Natural killer cell treated with Interleukin-12 subunit alpha and Interleukin-12 subunit beta and Interleukin-15 and Interleukin-18, amount 100 ng/mL, for 72 hours (primary cell): ENCODE results near the gene TMEM181. TPM values are rescaled to one million over a fixed set of nuclear protein-coding genes. Genes with fewer than 3 reads are reported as not detected.
"Not testable (repeated sequence)": the region's sequence is repeated elsewhere in the genome, so short reads cannot be mapped to it uniquely, and the experiment has no call there.

Experiments
- ATAC-seq, 2 donors: fragments of 150-1000 bp; cut with Tn5 transposase in 1 of 2; sonication (Bioruptor Pico), chemical (Tn5 transposase) in 1 of 2; 2 replicates each; pipeline ENCODE4 v1.10.0; 2021
- DNase-seq: peaks from one replicate; pipeline ENCODE4 v3.0.0; 2022; ENCODE audit warnings: low spot score
- H3K27ac Mint-ChIP-seq, 2 donors: 1 replicate in 1 of 2; 2 replicates in 1 of 2; pipeline ENCODE4 v1.8.0; 2022; ENCODE audit warnings: mixed read lengths in 2 of 2, mild to moderate bottlenecking in 1 of 2, moderate library complexity in 1 of 2
- H3K27me3 Mint-ChIP-seq, 2 donors: 1 replicate in 1 of 2; 2 replicates in 1 of 2; pipeline ENCODE4 v1.8.0; 2022; ENCODE audit warnings: mixed read lengths in 2 of 2
- H3K36me3 Mint-ChIP-seq: one replicate; pipeline ENCODE4 v1.8.0; 2022; ENCODE audit warnings: mixed read lengths
- H3K4me1 Mint-ChIP-seq, 2 donors: 1 replicate in 1 of 2; 2 replicates in 1 of 2; pipeline ENCODE4 v1.8.0; 2022; ENCODE audit warnings: low read depth in 2 of 2, mixed read lengths in 2 of 2, mild to moderate bottlenecking in 1 of 2
- H3K4me3 Mint-ChIP-seq: one replicate; pipeline ENCODE4 v1.8.0; 2022; ENCODE audit warnings: mixed read lengths
- H3K9me3 Mint-ChIP-seq: 2 replicates; pipeline ENCODE4 v1.8.0; 2022; ENCODE audit warnings: mixed read lengths
- total RNA-seq, 2 donors: library from RNA; stranded (reverse); gene quantifications; one replicate each; pipeline ENCODE4 v1.2.3, GENCODE V29; 2022

TMEM181 gene
- total RNA-seq, 2 donors from 2014 or later = 19.6 to 30.9 TPM

DNA sequence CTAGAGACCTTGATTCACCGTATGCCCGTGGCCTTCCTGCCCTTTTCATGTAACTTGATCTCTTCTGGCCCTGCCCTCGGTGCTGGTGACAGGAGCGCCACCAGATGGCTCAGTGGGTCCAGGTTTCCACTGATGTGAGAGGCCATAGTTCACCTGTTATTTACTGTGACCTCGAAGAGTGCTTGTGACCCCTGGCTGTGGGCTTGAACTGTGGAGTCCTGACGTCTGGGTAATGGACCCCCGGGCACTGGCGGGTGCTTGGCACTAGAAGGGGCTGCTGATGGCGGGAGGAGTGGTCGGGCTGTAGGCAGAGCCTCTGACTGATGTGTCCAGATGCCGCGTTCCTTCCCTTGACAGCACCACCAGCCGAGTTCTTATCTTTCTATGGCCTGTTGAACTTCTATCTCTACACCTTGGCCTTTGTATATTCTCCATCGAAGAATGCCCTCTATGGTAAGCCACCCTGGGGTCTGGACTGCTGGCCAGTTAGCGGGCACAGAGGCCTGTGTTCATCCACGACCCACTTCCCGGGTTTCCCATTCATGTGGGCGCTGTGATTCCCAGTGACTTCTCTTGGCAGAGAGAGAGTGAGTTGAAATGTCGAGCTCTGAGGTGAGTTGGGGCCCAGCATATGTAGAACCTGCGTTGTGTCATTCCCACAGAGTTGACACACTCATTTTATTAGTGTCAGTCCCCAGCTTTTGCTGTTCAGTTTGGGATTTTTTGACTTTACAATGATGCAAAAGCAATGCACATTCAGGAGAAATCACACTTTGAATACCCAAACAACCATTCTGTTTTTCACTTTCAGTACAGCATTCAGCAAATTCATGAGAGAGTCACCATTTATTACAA, 69.7 kb downstream of the TMEM181 start:
- peaks cover 32% of the 10 kb centered on the region for H3K36me3 Mint-ChIP-seq
- peak overlapping the region; percentile 85 to 87 for H3K27ac Mint-ChIP-seq
- peak overlapping the region; percentile 19 for H3K4me3 Mint-ChIP-seq
- H3K9me3 Mint-ChIP-seq = no peaks in the 10 kb centered on the region
- no peaks in the 10 kb centered on the region for H3K27me3 Mint-ChIP-seq
- peak in 1 of 2 donors; percentile 29 for ATAC-seq
- peaks cover 50 to 53% of the 10 kb centered on the region in 2 donors for H3K4me1 Mint-ChIP-seq
- no peak for DNase-seq

DNA sequence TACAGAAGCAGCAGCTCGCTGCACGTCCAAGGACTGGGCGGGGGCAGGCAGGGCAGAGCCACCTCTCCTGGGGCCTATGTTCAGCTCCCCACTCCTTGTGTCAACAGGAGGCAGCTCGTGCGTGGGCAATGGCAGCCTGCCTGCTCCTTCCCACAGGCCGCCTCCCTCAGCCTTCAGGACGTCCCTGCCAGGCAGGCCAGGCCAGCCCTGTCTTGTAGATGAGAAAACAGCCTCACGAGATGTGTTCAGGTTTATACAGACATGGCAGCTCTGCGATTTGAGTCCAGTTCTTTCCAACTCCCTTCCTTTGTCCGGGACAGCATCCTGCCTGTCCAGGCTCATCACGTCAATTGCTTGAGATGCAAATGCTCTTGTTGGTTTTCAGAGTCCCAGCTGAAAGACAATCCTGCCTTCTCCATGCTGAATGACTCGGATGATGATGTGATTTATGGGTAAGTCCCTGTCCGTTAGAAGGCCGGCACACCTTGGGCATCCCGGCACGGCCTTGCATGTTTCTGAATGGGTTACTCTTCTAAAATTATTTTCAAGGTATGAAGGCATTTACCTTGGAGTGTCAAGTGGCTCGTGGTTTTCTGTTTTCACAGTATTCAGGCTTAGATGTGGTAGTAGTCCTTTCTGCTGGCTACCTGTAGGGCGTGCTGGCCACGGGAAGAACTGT, 71.2 kb downstream of the TMEM181 start:
- Mint-ChIP-seq H3K4me3 (no peak overlapping the region), H3K9me3 (no peaks in the 10 kb centered on the region), H3K27ac (peak overlapping the region; percentile 72 to 84), H3K36me3 (peaks cover 31% of the 10 kb centered on the region), H3K27me3 (no peaks in the 10 kb centered on the region), H3K4me1 (peaks cover 52 to 55% of the 10 kb centered on the region in 2 donors)
- DNase-seq = no peak
- no peak for ATAC-seq

DNA sequence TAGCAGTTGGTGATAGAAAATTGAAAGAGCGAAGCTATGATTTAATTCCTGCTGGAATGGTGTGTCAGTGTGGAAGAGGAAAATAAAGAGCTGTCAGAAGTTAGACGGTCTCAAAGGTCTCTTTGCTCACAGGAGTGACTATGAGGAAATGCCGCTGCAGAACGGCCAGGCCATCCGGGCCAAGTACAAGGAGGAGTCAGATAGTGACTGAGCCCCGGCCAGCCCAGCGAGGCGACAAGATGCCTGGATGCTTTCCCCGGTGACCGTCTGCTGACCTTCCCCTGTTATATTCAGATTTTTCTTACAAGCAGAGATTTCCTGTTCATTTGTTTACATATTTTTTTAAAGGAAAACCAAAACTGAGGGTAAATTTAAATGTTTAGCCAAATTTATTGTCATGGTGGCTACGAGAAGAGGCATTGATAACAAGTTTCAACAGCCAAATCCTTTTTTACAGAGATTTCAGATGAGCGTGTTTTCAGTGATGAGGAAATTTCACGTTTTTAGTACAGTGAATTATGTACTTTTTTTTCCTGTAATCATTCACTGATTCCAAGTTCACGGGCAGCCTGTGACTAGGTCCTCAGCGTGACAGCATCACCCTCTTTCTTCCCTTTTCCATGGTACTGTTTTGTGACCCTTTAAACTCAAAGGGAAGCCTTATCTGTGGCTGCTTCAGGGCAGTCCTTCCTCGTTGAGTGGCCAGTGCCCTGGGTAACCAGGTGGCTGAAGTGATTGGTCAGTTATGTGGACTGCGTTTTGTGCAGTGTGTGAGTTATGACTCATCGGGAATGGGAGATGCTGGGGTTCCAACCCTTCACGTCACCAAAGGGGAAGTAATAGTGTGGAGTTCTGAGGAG, 72.0 kb downstream of the TMEM181 start:
- peaks cover 52 to 54% of the 10 kb centered on the region in 2 donors for H3K4me1 Mint-ChIP-seq
- H3K4me3 Mint-ChIP-seq = no peak overlapping the region
- H3K27ac Mint-ChIP-seq = peak overlapping the region; percentile 72 to 84
- DNase-seq (no peak), ATAC-seq (no peak)
- no peaks in the 10 kb centered on the region for H3K27me3 Mint-ChIP-seq
- H3K9me3 Mint-ChIP-seq = no peaks in the 10 kb centered on the region
- peaks cover 30% of the 10 kb centered on the region for H3K36me3 Mint-ChIP-seq

DNA sequence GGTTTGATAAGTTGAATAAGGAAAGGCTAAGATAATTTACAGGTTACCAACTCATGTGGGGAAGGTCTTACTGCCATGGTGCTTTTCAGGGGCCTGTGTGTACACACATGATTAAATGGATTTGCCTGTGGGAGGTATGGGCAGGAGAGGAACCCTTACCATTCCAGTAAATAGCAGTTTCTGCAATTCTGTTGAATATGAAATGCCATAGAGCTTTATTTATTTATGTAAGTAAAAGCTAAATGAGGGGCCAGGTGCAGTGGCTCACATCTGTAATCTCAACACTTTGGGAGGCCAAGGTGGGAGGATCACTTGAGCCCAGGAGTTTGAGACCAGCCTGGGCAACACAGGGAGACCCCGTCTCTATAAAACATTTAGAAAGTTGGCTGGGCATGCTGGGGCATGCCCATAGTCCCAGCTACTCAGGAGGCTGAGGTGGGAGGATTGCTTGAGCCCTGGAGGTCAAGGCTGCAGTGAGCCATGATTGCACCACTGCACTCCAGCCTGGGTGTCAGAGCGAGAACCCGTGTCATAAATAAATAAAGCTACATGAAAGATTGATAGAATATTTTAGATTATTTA, 72.7 kb downstream of the TMEM181 start:
- H3K27me3 Mint-ChIP-seq, H3K9me3 Mint-ChIP-seq, ATAC-seq, H3K4me3 Mint-ChIP-seq, DNase-seq: not testable (repeated sequence)
- H3K36me3 Mint-ChIP-seq = peaks cover 32% of the 10 kb centered on the region
- peaks cover 50 to 55% of the 10 kb centered on the region in 2 donors for H3K4me1 Mint-ChIP-seq
- H3K27ac Mint-ChIP-seq = peak overlapping the region; percentile 72 to 84

DNA sequence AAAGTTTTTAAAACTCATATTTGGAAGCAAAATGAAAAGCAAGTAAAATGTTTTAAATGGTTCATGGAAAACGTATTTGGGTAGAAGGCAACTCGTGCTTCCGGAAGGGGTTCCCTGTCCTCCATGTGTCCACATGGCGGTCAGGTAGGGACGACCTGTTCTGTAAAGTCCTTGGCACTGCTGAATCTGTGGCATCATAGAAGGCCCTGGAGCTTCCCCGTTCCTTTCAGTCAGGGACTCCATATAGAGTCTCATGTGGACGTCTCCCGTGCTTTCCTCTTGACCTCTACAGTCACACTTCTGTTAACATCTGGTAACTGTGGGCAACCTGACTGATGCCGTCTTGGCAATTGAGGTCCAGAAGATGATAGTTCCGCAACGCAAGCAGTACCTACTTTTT, 73.2 kb downstream of the TMEM181 start:
- no peak for ATAC-seq
- Mint-ChIP-seq H3K27me3 (no peaks in the 10 kb centered on the region), H3K4me1 (peaks cover 46 to 55% of the 10 kb centered on the region in 2 donors), H3K4me3 (no peak overlapping the region), H3K9me3 (no peaks in the 10 kb centered on the region), H3K27ac (peak overlapping the region; percentile 60 to 84), H3K36me3 (peaks cover 32% of the 10 kb centered on the region)
- DNase-seq = no peak

DNA sequence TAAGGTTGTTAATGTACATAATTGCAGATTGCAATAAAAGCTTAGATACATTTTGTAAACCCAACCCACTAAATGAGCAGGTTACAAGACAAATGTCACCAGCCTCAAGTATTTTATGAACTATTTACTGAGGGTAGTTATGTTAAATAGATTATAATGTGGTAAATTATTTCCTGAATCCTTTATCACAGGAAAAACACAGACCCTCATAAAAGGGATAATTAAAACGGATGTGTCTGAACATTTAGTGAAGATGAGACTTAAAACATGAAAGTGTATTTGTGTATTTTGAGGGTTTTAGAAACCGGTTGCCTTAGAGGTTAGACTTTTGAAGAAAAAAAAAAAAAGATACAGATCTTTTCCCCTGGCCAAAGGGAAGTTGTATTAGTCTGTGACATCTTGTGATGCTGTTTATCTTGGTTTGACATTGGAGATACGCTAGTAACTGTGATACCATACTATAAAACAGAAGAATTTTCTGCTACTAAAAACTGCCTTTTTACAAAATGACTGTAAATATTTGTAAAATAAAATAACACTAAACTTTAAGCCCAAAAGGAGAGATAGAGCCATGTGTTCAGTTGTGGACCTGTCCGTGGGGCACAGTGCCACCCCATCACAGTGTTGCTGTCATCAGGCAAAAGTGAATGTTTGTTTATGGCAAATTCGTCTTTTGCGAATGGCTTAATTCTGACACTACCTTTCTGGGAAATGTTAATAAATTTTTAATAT, 75.0 kb downstream of the TMEM181 start:
- H3K9me3 Mint-ChIP-seq = no peaks in the 10 kb centered on the region
- H3K4me3 Mint-ChIP-seq = no peak overlapping the region
- no peak for ATAC-seq
- peaks cover 49 to 61% of the 10 kb centered on the region in 2 donors for H3K4me1 Mint-ChIP-seq
- H3K36me3 Mint-ChIP-seq = peaks cover 39% of the 10 kb centered on the region
- peak overlapping the region; percentile 60 to 84 for H3K27ac Mint-ChIP-seq
- DNase-seq = no peak
- H3K27me3 Mint-ChIP-seq = no peaks in the 10 kb centered on the region

DNA sequence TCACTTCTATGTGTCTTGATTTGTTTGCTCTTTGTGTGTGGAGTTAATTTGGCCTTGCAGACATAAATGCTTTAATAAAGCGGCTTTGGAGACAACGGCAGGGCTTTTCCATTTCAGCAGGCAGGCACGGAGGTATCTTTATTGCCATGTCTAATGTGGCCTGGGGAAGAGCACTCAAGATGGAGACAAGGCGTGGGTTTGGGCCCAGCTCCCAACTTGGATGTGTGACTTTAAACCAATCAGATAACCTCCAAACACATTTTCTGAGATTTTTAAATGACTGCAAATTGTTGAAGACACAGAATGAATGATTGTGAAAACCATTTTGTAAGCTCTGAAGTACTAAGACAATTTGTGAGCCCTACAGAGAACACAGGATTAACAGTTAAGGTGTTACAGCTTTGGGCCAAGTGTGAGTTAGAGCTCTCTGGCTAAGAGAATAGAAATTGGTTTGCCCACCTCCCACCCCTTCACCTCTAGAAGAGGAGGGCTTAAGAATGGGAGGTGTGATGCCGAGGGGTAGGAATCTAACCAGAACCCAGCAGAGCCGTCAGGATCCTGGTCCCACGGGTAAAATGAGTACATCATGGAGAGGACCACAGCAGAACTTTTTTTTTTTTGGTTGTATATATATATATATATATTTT, 75.7 kb downstream of the TMEM181 start:
- H3K4me1 Mint-ChIP-seq = peaks cover 53 to 64% of the 10 kb centered on the region in 2 donors

DNA sequence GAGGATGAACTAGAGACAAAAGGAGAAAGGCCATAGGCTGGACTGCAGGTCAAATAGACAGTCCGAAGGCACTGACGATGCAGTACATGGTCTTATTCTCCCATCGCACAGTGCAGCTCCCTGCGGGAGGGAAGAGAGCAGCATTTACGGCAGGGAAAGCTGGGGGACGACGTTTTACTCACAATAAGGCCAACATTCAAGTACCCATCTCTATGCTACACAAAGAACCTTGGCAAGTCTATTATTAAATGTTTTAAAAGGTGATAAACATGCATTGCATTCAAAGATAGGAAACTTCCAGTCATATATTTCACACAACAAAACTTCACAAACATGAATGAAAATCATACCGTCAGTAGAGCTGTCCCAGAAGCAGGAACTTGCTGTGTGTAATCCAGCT, 76.9 kb downstream of the TMEM181 start:
- H3K36me3 Mint-ChIP-seq = peaks cover 47% of the 10 kb centered on the region
- H3K9me3 Mint-ChIP-seq = no peaks in the 10 kb centered on the region
- ATAC-seq = no peak
- H3K27me3 Mint-ChIP-seq = no peaks in the 10 kb centered on the region
- peak overlapping the region; percentile 60 to 84 for H3K27ac Mint-ChIP-seq
- peaks cover 54 to 66% of the 10 kb centered on the region in 2 donors for H3K4me1 Mint-ChIP-seq
- no peak for DNase-seq
- no peak overlapping the region for H3K4me3 Mint-ChIP-seq

More for the DNA sequence above, 75.7 kb downstream of the TMEM181 start:
- Mint-ChIP-seq H3K4me3 (no peak overlapping the region), H3K27me3 (no peaks in the 10 kb centered on the region), H3K36me3 (peaks cover 46% of the 10 kb centered on the region), H3K27ac (peak overlapping the region; percentile 60 to 84), H3K9me3 (no peaks in the 10 kb centered on the region)
- no peak for ATAC-seq
- no peak for DNase-seq

DNA sequence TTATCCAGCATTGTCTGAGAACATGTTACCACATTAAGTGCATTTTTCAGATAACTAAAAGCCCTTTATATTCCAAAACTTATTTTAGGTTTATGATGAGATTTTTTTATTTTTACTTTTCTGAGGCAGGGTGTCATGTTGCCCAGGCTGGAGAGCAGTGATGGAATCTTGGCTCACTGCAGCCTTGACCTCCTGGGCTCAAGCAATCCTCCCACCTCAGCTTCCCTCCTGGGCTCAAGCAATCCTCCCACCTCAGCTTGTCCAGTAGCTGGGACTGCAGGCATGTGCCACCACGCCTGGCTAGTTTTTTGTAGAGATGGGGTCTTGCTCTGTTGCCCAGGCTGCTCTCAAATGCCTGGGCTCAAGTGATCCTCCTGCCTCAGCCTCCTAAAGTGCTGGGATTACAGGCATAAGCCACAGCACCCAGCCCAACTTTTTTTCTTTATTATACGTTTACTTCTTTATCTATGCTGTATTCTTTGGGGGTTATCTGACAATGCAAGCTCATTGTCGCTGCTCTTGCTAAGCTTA, 78.5 kb downstream of the TMEM181 start:
- ATAC-seq (no peak), DNase-seq (no peak)
- H3K27ac Mint-ChIP-seq = peak overlapping the region; percentile 93 to 98
- H3K36me3 Mint-ChIP-seq = peaks cover 55% of the 10 kb centered on the region
- peaks cover 62 to 73% of the 10 kb centered on the region in 2 donors for H3K4me1 Mint-ChIP-seq
- H3K4me3 Mint-ChIP-seq = peak overlapping the region; percentile 53
- no peaks in the 10 kb centered on the region for H3K27me3 Mint-ChIP-seq
- no peaks in the 10 kb centered on the region for H3K9me3 Mint-ChIP-seq

DNA sequence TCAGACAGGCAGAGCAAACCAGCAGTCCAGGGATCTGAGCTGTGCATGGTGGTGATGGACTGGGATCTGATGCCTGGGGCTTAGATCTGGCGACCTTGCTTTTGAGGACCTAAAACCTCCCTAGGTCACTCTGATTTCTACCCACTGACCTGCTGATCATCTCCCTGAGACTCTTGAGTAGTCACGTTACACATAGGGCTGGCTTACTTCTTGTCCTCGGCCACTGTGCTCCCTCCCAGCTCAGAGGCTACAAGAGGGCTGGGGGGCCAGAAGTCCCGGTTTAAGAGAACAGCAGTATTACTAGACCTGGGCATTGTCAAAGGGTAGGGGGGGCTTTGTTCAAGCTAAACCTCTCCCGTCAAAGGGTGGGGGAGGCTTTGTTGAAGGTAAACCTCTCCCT, 79.2 kb downstream of the TMEM181 start:
- no peaks in the 10 kb centered on the region for H3K9me3 Mint-ChIP-seq
- DNase-seq = no peak
- H3K27ac Mint-ChIP-seq = peak overlapping the region; percentile 93 to 98
- H3K4me3 Mint-ChIP-seq = peak overlapping the region; percentile 53
- peaks cover 65 to 73% of the 10 kb centered on the region in 2 donors for H3K4me1 Mint-ChIP-seq
- H3K27me3 Mint-ChIP-seq = no peaks in the 10 kb centered on the region
- ATAC-seq = no peak
- peaks cover 59% of the 10 kb centered on the region for H3K36me3 Mint-ChIP-seq

DNA sequence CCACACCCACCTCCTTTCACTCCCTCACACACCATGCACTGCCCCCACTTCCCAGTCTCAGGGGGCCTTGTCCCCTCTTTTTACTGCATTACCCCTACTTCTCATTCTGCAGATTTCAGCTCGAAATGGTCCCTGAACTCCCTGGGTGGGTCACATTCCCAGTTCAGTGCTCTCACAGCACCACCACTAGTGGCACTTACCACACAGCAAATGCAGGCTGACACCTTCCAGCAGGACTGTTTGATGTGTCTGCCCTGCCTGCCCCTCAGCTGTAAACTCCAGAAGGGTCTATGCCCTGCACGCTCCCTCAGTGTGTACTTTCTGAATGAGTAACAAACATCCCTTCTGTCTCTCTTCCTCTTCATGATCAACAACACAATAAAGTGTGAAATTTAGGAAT, 80.6 kb downstream of the TMEM181 start:
- H3K27me3 Mint-ChIP-seq = no peaks in the 10 kb centered on the region
- H3K4me3 Mint-ChIP-seq = peak overlapping the region; percentile 84
- DNase-seq (no peak), ATAC-seq (no peak)
- H3K4me1 Mint-ChIP-seq = peaks cover 69 to 70% of the 10 kb centered on the region in 2 donors
- H3K9me3 Mint-ChIP-seq = no peaks in the 10 kb centered on the region
- peaks cover 56% of the 10 kb centered on the region for H3K36me3 Mint-ChIP-seq
- H3K27ac Mint-ChIP-seq = peak overlapping the region; percentile 93 to 98

DNA sequence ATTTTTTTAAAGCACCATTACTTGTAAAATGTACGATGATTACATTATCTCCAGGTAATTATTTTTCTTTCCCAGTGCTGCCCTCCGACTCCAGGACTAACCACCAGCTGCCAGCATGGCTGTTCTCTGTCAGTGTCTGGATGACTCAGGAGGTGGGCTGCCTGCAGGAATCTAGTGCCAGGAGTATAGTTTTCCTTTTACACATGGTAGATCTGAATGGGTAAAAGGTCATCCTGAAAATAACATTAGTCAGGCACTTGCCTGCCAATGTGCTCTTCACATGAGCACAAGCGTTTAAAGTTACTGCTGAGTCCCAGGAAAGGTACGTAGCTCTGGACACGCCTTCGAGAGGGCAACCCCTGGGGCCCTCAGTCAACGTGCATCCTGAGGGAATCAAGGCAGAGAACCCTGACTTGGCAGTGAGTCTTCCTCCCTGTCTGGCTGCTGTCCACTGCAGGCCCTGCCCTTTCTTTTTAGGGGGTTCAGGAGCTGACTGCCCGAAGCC, 82.3 kb downstream of the TMEM181 start:
- DNase-seq (no peak), ATAC-seq (no peak)
- Mint-ChIP-seq H3K27me3 (no peaks in the 10 kb centered on the region), H3K9me3 (no peaks in the 10 kb centered on the region), H3K36me3 (peaks cover 46% of the 10 kb centered on the region), H3K4me3 (peak overlapping the region; percentile 98), H3K27ac (peak overlapping the region; percentile 93 to 98), H3K4me1 (peaks cover 73 to 74% of the 10 kb centered on the region in 2 donors)
